Left ventricle myocardium superior (tissue), 1 donor: ENCODE results near the gene DAB1. TPM values are rescaled to one million over a fixed set of nuclear protein-coding genes. Genes with fewer than 3 reads are reported as not detected.

Source experiments
- ATAC-seq: fragments of 200-7000 bp; cut with Tn5 transposase; one replicate; pipeline ENCODE4 v1.9.1; 2020; ENCODE audit warnings: mild to moderate bottlenecking, moderate library complexity
- DNase-seq: peaks from one replicate; pipeline ENCODE4 v3.0.0-alpha.2; 2020
- intact Hi-C: fragments of 100-400 bp; cut with micrococcal nuclease; formaldehyde crosslinking; loops from one replicate; pipeline ENCODE4 v1.11.0; 2022
- total RNA-seq: library from RNA; stranded (reverse); fragmentation: NEBNext Ultra II Directional; extraction: Animal tissue kit (Norgen Biotek cat#: 25700); gene quantifications from one replicate; pipeline ENCODE4 v1.2.1, GENCODE V29; 2021
- donor health status: DM: no; HTN: yes; CAD: no; lungs with severe emphysema.

Gene DAB1
- total RNA-seq, 1 donor from 2014 or later, result 2.6 TPM

DNA sequence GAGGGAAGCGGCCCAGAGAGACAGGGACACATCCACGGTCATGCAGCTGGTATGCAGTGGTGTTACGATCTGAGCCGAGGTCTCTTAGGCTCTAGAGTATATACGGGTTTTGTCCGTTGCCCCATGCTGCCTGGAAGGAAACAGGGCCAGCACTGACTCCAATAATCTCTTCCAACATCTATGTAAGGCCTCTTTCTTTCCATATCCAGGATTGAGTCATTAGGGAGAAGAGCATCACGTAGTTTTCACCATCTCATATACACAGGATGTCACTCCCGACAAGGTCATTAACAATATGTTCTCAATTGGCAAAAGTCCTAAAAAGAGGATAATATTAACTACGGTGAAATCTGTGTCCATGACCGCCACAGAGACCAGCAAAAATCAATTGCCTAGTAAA is 462.4 kb downstream of the DAB1 start:
- DNase-seq, result no peak
- intact Hi-C loops, result no loop called here
- no peak for ATAC-seq

DNA sequence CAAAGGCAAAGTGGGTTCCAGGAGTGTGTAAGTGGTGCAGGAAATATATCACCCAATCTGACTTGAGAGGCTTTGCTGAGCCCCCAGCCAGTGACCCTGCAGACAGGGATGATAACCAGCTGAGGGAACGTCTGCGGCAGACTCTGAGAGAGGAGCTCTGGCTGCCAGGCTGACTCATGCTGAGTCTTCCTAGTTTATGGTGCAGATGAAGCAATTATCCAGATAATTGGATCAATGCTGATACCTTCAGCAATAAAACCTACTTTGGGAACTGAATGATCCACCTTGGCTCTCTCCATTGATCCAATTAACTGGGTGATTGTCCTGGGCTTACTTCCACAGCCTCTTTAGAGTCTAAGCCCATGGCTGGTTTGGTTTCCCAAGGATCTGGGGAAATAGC is 465.3 kb downstream of the DAB1 start:
- DNase-seq (no peak), ATAC-seq (no peak)
- intact Hi-C loops, result no loop called here

DNA sequence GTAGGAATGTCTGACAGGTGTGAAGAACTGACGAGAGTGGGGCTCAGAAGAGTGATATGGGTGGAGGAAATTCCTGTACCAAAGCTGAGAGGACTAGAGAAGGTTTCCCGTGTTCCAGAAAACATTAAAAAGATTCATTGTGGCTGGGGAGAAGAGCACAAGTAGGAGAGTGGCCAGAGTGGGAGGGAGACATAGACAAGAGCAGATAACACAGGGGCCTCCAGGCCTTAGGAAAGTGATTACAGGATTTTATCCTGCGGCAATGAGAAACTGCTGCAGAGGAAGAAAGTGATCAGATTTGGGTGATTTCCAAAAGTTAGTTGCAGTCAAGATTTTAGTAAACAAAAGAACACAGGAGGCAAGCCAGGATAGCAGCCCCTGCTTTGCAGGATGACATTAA is 465.9 kb downstream of the DAB1 start:
- ATAC-seq (no peak), DNase-seq (no peak)
- intact Hi-C loops, result no loop called here

DNA sequence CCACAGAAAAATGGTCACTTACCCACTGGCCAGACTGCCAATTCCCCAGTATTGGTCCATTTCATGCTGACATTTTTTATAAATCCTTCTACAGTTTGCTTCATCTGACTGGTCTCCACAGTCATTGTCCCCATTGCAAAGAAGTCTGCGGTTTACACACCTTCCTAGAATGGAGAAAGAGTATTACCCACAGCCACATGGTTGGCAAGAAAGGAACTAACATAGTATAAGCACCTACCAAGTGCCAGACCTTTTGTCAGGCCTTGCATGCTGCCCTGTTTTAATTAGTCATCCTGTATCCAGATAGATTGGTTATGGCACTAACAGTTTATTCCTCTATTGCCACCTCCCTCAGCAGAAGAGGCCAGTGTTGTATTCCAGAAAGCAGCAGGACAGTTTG is 469.2 kb downstream of the DAB1 start:
- ATAC-seq (no peak), DNase-seq (no peak)
- intact Hi-C loops, result no loop called here

DNA sequence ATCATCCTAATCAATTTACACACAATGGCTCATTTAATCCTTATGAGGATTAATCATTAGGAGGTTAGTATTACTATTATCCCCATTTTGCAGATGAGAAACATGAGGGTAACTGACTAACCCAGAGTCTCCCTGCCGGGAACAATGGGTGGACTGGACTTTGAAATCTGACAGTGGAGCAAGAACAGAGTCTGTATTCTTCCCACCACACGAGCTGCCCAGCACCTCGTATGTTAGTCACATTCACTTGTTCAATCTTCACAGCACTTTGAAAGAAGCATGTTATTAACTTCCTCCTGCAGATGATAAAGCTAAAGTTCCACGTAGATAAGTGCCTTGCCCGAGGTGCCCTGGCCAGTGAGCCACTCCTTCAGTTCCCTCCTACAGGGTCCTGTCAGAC is 470.5 kb downstream of the DAB1 start:
- ATAC-seq (no peak), DNase-seq (no peak)
- intact Hi-C loops, result no loop called here

DNA sequence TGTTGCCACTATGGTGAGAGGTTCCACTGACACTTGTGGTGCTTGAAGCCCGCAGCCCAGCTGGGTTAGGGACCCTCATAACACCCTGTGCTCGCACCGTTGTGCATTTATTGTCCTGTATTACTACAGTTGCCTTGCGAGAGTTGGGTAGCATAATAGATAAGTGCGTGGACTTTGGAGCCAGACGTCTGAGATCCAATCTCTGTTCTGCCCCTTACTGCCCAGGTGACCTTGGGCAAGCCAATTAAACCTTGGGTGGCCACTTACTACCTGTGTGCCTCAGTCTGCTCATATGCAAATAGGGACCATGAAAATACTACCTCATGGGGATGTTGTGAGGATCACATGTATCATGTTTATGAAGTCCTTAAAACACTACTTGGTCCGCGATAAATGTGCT is 471.4 kb downstream of the DAB1 start:
- intact Hi-C loops, result no loop called here
- no peak for ATAC-seq
- no peak for DNase-seq

DNA sequence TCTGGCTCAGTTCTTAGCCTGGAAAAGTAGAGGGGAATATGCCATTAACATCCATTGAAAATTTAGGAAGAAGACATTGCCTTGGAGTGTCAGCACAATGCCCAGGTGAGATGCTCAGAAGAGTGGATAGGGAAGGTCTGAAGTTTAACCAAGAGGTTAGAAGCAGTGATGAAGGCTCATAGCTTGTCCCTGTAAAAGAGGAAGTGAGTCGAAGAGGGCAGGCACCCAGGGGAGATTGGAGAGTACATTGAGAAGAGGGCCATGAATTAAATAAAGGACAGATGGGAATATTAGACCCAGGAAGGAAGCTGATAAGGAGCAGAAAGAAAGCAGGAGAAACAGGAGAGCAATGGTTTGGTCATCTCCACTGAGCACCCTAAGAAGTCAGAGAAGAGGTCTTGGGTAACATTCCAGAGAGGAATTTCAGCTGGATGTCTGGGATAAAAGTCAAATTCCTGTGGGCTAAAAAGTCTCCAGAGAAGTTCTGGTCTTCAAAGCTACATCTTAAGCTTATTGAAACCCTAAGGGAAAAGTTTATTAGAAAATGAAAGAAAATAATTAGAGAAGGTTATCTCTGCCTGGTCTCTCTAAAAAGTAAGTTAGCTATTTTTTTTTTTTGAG is 475.3 kb downstream of the DAB1 start:
- ATAC-seq (no peak), DNase-seq (no peak)
- intact Hi-C loops, result no loop called here
